Stimulated activated CD8-positive, alpha-beta memory T cell treated with anti-CD3 and anti-CD28 coated beads, Interleukin-12 subunit alpha, Interleukin-12 subunit beta, amount 100 ng/mL, for 24 hours (primary cell): ENCODE measurements around the gene BCAS3.
"Not testable (repeated sequence)": the region's sequence is repeated elsewhere in the genome, so short reads cannot be mapped to it uniquely, and the experiment has no call there.

Experiments used
- DNase-seq: peaks from one replicate; pipeline ENCODE4 v3.0.0-alpha.2; 2020; ENCODE audit errors: extremely low read depth

The BCAS3 gene

GRCh38 chr17:60744355-60744966, 66.8 kb downstream of the BCAS3 start:
- DNase-seq, result no peak

GRCh38 chr17:60745544-60745943, 67.9 kb downstream of the BCAS3 start:
- DNase-seq, result no peak

DNA sequence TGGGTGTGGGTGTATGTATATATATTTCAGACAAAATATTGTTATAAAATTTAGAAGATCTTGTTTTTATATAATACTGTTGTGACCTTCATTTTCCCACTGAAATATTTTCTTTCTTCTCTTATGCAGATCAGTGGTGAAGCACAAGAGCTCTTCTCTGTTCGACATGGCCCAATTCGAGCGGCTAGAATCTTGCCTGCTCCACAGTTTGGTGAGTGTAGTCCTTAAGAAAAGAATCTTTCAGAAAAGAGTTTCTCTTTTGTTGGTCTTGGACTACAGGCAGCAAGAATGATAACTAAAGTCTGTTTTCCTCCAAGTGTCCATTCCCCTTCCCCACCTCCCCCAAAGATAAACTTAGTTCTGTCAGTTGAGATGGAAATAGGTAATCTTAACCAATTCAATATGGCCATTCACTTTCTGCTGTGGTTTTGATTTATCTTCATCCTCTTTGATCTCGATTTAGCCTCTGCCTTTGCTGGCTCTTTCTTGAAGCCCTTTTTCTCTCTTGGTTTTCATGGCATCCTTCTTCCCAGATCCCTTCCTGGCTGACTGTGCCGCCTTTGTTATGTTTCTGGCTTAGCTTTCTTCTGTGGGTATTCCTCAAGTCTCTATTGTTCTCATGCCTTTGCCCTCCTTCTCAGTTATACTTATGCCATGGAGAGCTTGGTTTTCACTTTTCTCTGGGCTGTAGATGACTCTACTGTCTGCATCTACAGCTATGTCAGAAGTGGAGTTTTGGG, 69.6 kb downstream of the BCAS3 start:
- no peak for DNase-seq

DNA sequence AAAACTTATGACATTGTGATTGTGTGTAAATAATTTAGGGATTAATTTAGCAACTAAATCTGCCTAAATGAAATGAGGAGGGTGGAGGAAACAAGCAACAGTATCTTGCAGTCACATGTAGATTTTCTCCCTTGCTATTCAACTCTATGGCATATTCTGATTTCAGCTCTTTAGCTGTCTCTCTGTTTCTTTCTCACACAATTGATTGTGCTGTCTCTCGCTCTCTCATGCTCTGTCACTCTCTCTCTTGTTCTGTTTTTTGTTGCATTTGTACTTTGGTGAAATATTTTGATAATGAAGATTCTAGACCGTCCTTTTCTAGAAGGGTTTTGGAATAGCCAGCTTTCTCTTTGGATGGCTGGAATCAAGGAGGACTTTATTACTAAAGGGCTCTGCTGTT, 70.6 kb downstream of the BCAS3 start:
- DNase-seq, result no peak

- no peak for DNase-seq
These were observed 71.4 kb downstream of the BCAS3 start for GRCh38 chr17:60749050-60749449.

DNA sequence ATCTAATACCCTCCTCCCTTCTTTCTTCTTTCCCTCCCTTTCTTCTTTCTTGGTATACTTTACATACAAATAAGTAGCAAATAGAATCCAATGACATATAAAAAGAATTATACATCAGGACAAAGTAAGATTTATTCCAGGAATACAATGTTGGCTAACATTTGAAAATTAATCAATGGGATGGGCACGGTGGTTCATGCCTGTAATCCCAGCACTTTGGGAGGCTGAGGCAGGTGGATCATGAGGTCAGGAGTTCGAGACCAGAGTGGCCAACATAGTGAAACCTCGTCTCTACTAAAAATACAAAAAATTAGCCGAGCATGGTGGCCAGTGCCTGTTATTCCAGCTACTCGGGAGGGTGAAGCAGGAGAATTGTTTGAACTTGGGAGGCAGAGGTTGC, 72.1 kb downstream of the BCAS3 start:
- DNase-seq, result no peak

DNA sequence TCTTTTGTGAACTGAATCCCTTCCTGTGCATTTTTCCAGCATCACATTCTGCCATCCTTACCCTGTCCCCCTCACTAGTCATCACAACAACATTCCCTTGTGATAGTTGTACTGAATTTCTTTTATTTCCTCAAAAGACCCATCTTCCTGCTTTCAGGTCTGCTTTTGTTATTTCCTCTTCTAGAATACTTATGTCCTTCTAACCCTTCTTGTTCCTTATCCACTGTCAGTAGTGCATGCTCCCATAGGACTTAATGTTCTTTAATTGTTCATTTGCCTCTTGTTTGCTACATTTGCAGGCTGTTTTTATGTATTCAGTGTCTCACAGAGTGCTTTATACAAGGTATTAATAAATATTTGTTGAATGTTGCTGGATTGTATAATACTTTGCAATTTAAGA, 73.0 kb downstream of the BCAS3 start:
- DNase-seq, result no peak

DNA sequence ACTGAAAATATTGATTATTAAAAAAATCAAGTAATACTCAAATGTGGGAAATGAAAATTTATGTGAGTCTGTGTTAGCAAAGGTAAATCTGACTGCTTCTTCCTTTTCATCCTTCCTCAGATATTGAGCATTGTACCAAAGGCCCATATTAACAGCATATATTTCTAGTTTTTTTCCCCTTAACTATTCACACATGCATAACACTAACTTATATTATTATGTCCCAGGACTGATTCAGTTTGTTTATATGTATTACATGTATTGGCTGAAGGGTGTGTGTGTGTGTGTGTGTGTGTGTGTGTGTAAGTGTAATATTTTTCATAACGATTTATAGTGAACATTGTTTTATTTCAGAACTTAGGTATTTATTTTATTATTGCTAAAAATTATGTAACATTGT, 74.2 kb downstream of the BCAS3 start:
- DNase-seq, result no peak

GRCh38 chr17:60752873-60753577, 75.4 kb downstream of the BCAS3 start:
- DNase-seq, result no peak

GRCh38 chr17:60754057-60754604, 76.5 kb downstream of the BCAS3 start:
- no peak for DNase-seq

DNA sequence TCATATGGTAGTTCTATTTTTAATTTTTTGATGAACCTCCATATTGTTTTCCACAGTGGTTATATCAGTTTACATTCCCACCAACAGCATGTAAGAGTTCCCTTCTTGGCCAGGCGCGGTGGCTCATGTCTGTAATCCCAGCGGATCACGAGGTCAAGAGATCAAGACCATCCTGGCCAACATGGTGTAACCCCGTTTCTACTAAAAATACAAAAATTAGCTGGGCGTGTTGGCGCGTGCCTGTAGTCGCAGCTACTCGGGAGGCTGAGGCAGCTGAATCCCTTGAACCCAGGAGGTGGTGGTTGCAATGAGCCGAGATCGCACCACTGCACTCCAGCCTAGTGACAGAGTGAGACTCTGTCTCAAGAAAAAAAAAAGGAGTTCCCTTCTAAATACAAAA, 79.1 kb downstream of the BCAS3 start:
- DNase-seq, result not testable (repeated sequence)

DNA sequence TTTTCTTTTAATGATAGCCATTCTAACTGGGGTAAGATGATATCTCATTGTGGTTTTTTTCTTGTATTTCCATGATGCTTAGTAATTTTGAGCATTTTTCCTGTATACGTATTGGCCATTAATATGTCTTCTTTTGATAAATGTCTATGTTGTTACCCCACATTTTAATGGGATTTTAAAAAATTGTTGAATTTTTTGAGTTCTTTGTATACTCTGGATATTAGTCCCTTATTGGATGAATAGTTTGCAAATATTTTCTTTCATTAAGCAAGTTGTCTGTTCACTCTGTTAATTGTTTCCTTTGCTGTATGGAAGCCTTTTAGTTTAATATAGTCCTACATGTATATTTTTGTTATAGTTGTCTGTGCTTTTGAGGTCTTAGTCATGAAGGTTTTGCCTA, 79.8 kb downstream of the BCAS3 start:
- DNase-seq, result no peak

DNA sequence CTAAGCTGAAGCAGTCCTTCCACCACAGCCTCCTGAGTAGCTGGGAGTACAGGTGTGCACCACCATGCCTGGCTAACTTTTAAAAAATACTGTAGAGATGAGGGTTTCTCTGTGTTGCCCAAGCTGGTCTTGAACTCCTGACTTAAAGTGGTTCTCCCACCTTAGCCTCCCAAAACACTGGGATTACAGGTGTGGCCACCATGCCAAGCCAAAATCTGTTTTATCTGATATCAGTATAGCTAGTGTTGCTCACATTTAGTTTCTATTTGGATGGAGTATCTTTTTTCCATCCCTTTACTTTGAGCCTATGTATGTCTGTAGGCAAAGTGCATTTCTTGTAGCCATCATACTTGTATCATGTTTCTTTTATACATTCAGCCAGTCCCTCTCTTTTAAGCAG, 82.1 kb downstream of the BCAS3 start:
- DNase-seq, result no peak

GRCh38 chr17:60761301-60761700, 83.7 kb downstream of the BCAS3 start:
- not testable (repeated sequence) for DNase-seq

DNA sequence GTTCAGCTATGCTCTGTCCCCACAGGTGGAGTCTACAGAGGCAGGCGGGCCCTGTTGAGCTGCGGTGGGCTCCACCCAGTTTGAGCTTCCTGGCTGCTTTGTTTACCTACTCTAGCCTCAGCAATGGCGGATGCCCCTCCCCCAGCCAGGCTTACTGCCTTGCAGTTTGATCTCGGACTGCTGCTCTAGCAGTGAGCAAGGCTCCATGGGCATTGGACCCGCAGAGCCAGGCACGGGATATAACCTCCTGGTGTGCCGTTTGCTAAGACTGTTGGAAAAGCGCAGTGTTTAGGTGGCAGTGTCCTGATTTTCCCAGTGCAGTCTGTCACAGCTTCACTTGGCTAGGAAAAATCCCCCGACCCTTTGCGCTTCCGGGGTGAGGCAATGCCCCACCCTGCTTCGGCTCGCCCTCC, 89.1 kb downstream of the BCAS3 start:
- no peak for DNase-seq

DNA sequence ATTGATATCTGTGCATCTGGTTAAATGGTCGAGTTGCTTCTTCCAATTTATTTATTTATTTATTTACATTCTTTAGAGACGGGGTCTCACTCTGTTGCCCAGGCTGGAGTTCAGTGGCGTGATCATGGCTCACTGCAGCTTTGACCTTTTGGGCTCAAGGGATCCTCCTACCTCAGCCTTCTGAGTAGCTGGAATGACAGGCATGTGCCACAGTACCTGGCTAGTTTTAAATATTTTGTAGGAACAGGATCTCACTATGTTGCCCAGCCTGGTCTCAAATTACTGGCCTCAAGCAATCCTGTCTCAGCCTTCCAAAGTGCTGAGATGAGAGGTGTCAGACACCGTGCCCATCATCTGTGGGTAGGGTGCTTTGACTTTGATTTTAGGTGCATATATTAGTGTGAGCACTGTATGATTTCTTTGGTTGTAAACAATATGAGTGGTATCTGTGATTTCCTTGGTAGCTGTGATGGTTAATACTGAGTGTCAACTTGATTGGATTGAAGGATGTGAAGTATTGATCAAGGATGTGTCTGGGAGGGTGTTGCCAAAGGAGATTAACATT, 90.2 kb downstream of the BCAS3 start:
- no peak for DNase-seq

- DNase-seq, result no peak
These were observed 91.7 kb downstream of the BCAS3 start for GRCh38 chr17:60769327-60769726.

GRCh38 chr17:60770946-60771422, 93.3 kb downstream of the BCAS3 start:
- DNase-seq, result no peak

DNA sequence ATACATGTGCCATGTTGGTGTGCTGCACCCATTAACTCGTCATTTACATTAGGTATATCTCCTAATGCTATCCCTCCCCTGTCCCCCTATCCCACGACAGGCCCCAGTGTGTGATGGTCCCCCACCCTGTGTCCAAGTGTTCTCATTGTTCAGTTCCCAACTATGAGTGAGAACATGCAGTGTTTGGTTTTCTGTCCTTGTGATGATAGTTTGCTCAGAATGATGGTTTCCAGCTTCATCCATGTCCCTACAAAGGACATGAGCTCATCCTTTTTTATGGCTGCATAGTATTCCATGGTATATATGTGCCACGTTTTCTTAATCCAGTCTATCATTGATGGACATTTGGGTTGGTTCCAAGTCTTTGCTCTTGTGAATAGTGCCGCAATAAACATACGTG, 94.0 kb downstream of the BCAS3 start:
- not testable (repeated sequence) for DNase-seq

DNA sequence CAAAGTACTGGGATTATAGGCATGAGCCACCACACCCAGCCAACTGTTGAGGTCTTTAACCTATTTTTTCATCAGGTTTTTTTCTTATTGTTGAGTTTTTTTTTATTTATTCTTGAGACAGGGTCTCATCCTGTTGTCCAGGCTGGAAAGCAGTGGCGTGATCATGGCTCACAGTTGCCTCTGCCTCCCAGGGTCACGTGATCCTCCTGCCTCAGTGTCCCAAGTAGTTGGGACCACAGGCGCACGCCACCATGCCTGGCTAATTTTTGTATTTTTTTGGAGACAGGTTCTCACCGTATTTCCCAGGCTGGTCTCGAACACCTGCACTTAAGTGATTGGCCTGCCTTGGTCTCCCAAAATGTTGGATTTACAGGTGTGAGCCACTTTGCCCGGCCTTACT, 95.9 kb downstream of the BCAS3 start:
- DNase-seq, result no peak

DNA sequence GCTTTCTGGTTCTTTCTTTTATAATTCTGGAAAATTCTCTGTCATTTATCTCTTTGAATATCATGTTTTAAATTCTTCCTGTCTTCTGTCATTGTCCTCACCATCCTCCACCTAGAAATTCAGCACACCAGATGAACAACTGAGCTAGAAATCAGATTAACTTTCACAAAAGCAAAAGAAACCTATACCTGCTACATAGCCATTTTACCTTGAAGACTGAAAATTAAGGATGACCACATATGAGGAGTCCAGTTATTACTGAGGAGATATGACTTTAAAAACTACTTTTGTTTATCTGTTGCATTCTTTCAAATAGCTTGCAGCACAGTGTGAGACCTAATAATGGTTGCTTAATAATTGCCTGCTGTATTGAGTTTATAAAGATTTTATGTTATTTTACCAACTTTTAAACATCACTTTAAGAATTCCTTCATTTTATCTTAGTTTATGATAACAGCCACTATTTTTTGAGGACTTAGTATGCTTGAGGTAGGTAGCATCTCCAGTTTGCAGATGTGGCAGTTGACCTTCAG, 104.3 kb downstream of the BCAS3 start:
- DNase-seq, result no peak

- DNase-seq, result no peak
These were observed 105.1 kb downstream of the BCAS3 start for GRCh38 chr17:60782742-60783141.
